ENCODE data around the gene MRM1. TPM values are rescaled to one million over a fixed set of nuclear protein-coding genes. Genes with fewer than 3 reads are reported as not detected.
"Not testable (repeated sequence)": the region's sequence is repeated elsewhere in the genome, so short reads cannot be mapped to it uniquely, and the experiment has no call there.

Gene MRM1
- total RNA-seq, 2 donors from 2014 or later: 11.3 to 18.2 TPM

DNA sequence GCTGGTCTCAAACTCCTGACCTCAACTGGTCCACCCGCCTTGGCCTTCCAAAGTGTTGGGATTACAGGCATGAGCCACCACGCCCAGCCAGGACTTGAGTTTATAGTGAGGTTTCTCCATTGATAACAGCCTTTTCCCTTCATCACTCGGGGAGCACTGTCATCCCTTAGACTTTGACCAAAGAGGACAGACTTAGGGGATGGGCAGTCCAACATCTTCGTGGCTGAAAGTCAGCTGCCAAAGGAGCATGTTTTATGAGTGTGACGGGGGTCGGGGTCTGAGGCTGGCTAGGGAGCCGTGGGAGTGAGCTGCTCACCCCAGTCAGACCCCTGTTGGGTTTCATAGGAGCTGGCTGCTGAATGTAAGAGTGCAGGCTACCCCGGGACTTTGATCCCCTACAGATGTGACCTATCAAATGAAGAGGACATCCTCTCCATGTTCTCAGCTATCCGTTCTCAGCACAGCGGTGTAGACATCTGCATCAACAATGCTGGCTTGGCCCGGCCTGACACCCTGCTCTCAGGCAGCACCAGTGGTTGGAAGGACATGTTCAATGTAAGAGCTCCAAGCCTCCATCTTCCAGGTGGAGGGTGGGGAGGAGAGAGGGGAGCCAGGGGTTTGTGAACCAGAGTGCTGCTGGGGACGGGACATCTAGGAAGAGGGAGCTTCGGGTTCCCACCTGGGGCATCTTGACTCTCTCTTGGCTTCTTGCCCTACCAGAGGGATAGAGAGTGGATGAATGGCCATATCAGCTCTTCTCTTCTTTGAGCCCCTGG lies 6.6 kb upstream of the MRM1 start:
- Mint-ChIP-seq H3K4me3 (no peak overlapping the region), H3K9me3 (no peaks in the 10 kb centered on the region)

DNA sequence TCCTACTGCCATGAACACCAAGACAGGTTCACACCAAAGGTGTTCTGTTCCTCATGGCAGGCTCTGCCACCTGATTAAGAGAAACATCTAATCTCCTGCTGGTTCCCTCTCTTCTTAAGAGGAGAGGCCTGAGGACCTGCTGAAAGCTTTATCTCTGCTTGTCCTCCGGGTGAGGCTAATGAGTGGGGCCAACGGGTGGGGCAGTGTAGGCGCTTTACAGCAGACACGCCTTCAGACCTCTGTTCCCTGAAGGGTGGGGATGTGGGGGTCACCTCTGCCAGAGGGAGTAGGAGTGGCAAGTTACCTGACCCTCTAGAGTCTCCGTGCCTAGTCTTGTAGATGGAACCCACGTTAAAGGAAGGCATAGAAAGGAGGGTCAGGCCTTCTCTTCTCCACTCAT lies 4.2 kb upstream of the MRM1 start:
- peaks cover 18% of the 10 kb centered on the region for H3K4me1 Mint-ChIP-seq
- no peaks in the 10 kb centered on the region for H3K27me3 Mint-ChIP-seq
- no peak for ATAC-seq (replicated peaks)
- H3K27ac Mint-ChIP-seq: no peak overlapping the region
- no peak overlapping the region for H3K4me3 Mint-ChIP-seq
- H3K9me3 Mint-ChIP-seq: no peaks in the 10 kb centered on the region
- no peaks in the 10 kb centered on the region for H3K36me3 Mint-ChIP-seq (ENCODE audit: low read depth)

More for the DNA sequence above, 6.6 kb upstream of the MRM1 start:
- peaks cover 8% of the 10 kb centered on the region for H3K36me3 Mint-ChIP-seq (ENCODE audit: low read depth)
- H3K4me1 Mint-ChIP-seq: peaks cover 15% of the 10 kb centered on the region
- H3K27me3 Mint-ChIP-seq: no peaks in the 10 kb centered on the region
- H3K27ac Mint-ChIP-seq: no peak overlapping the region
- ATAC-seq (replicated peaks): no peak

DNA sequence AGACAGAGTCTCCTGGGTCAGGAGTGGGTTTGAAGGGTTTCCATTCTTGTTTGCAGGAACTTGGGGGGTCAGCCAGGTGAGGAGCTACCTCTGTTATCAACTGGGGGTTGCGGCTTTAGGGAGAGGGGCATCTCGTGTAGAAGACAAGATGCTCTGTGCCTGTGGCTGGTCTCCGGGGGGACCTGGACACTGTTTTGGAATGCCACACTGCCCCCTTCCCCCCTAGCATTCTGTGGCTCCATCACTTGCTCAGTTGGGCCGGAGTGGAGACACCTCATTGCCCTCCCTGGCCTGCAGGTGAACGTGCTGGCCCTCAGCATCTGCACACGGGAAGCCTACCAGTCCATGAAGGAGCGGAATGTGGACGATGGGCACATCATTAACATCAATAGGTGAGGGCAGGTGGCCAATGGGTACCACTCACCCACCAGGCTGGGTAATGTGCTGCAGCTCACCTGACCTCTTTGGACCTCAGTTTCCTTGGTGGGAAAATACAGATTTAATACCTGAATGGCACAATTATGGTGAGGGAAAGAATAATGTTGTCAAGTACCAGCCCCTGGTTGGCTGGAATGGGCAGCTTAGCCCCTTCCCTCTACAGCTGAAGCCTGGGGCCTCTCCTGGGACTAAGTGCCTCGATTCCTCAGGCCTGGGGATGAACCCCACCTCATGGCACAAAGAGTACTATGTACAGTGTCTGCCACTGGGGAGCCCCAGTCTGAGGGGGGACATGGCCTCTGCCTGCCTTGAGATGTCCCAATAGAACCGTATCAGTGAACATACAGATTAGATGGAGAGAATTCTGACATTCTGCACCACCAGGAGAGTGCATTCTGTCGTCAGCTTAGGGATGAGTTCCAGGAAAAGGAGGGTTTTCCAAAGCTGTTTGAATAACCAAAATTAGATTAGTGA lies 3.3 kb upstream of the MRM1 start:
- H3K27ac Mint-ChIP-seq: no peak overlapping the region

DNA sequence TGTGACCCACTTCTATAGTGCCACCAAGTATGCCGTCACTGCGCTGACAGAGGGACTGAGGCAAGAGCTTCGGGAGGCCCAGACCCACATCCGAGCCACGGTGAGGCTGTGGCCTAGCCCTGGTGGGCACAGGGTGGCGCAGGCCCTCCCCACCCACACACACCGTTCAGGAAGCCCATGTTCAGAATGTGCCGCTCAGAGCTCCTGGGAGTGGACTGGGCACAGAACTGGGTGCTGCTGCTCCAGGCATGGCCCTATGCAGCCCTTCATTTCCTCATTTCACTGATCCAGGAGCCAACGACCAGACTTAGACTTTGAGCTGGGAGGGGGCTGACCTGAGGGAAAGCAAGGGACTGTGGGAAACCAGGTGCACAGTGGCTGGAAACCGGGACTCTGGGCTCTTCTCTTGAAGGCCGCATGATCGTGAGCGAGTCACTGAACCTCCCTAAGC lies 2.4 kb upstream of the MRM1 start:
- peaks cover 4% of the 10 kb centered on the region for H3K36me3 Mint-ChIP-seq (ENCODE audit: low read depth)
- H3K27me3 Mint-ChIP-seq: no peaks in the 10 kb centered on the region
- ATAC-seq (replicated peaks): no peak
- no peak overlapping the region for H3K27ac Mint-ChIP-seq
- H3K4me3 Mint-ChIP-seq: no peak overlapping the region
- peaks cover 11% of the 10 kb centered on the region for H3K4me1 Mint-ChIP-seq
- no peaks in the 10 kb centered on the region for H3K9me3 Mint-ChIP-seq

More for the DNA sequence above, 3.3 kb upstream of the MRM1 start:
- no peak for ATAC-seq (replicated peaks)
- no peaks in the 10 kb centered on the region for H3K9me3 Mint-ChIP-seq
- peaks cover 12% of the 10 kb centered on the region for H3K4me1 Mint-ChIP-seq
- H3K4me3 Mint-ChIP-seq: no peak overlapping the region
- H3K27me3 Mint-ChIP-seq: no peaks in the 10 kb centered on the region
- no peaks in the 10 kb centered on the region for H3K36me3 Mint-ChIP-seq (ENCODE audit: low read depth)

DNA sequence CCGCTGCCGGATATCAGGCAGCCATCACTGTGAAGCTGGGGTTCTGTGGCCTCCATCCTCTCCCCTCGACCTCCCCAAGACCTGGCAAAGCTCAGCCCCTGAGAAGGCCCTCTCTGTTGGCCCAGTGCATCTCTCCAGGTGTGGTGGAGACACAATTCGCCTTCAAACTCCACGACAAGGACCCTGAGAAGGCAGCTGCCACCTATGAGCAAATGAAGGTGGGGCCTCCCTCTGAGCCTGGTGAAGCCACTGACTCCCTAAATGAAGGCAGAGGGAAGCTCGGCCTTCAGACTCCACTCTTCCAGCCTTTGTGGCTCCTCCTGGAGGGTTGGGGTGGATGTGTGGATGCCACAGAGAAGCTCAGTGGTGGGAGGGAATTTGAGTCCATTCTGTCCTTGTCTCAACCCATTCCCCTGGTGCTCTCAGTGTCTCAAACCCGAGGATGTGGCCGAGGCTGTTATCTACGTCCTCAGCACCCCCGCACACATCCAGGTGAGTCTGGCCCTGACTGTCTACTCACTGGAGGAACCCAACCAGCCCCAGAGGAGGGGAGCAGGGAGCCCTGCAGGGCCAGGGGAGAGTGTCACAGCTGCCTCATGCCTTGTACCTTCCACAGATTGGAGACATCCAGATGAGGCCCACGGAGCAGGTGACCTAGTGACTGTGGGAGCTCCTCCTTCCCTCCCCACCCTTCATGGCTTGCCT lies 1.7 kb upstream of the MRM1 start:
- no peak for ATAC-seq (replicated peaks)
- H3K27me3 Mint-ChIP-seq: no peaks in the 10 kb centered on the region
- H3K9me3 Mint-ChIP-seq: no peaks in the 10 kb centered on the region
- H3K4me1 Mint-ChIP-seq: peaks cover 17% of the 10 kb centered on the region
- peaks cover 8% of the 10 kb centered on the region for H3K36me3 Mint-ChIP-seq (ENCODE audit: low read depth)
- no peak overlapping the region for H3K4me3 Mint-ChIP-seq
- H3K27ac Mint-ChIP-seq: peak overlapping the region; percentile 97

DNA sequence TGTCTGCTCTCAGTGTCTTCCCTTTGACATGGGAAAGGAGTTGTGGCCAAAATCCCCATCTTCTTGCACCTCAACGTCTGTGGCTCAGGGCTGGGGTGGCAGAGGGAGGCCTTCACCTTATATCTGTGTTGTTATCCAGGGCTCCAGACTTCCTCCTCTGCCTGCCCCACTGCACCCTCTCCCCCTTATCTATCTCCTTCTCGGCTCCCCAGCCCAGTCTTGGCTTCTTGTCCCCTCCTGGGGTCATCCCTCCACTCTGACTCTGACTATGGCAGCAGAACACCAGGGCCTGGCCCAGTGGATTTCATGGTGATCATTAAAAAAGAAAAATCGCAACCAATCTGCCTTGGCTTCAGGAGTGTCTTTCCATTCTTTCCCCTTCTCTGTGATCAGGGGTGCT lies 918 bp upstream of the MRM1 start:
- Mint-ChIP-seq H3K27ac (peak overlapping the region; percentile 97), H3K4me1 (peaks cover 20% of the 10 kb centered on the region), H3K9me3 (no peaks in the 10 kb centered on the region), H3K4me3 (peak overlapping the region; percentile 89), H3K36me3 (ENCODE audit: low read depth) (peaks cover 11% of the 10 kb centered on the region), H3K27me3 (no peaks in the 10 kb centered on the region)
- ATAC-seq (replicated peaks): no peak

DNA sequence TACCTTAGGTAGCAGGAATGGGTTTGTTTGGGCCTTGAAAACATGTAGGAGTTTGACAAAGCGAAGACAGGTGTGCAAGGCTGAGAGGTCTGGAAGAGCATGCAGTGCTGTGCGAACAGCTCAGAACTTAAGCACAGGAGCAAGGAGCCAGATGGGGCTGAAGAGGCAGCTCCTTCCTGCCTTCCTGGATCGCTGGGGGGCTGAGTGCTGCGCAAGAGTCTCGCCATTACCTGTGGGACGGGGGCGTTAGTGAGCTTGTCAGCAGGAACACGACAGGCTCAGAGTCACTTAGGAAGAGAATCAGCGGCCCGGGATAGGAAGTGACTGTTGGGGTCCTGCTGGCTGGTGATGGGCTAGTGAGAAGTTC lies 464 bp upstream of the MRM1 start:
- Mint-ChIP-seq H3K4me1 (peaks cover 25% of the 10 kb centered on the region), H3K27me3 (no peaks in the 10 kb centered on the region), H3K36me3 (ENCODE audit: low read depth) (peaks cover 16% of the 10 kb centered on the region), H3K9me3 (no peaks in the 10 kb centered on the region), H3K4me3 (peak overlapping the region; percentile 89), H3K27ac (peak overlapping the region; percentile 97)
- ATAC-seq (replicated peaks): peak; percentile 22

DNA sequence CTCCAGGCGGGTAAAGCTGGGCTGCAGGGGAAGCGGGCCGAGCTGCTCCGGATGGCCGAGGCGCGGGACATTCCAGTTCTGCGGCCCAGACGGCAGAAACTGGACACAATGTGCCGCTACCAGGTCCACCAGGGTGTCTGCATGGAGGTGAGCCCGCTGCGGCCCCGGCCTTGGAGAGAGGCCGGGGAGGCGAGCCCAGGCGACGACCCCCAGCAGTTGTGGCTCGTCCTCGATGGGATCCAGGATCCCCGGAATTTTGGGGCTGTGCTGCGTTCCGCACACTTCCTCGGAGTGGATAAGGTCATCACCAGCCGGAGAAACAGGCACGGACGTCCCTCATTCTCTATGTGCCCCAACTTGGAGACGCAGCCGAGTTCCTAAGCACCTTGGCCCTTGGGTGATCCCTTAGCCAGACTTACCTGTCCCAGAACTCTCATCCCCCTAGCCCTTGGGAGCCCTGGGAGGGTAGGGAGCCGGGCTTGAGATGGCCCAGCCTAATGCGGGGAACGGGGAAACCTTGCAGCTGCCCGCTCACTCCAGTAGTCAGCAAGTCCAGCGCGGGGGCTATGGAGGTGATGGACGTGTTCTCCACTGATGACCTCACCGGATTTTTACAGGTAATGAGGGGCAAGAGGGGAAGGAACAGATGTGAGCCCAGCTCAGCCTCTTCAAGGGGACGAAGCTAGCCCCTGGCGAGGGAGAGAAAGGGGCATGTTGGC lies 806 bp downstream of the MRM1 start:
- H3K9me3 Mint-ChIP-seq: no peaks in the 10 kb centered on the region
- peak overlapping the region; percentile 68 for H3K27ac Mint-ChIP-seq
- H3K4me3 Mint-ChIP-seq: peak overlapping the region; percentile 89
- H3K27me3 Mint-ChIP-seq: no peaks in the 10 kb centered on the region
- peak; percentile 23 for ATAC-seq (replicated peaks)
- peaks cover 20% of the 10 kb centered on the region for H3K36me3 Mint-ChIP-seq (ENCODE audit: low read depth)
- peaks cover 28% of the 10 kb centered on the region for H3K4me1 Mint-ChIP-seq

DNA sequence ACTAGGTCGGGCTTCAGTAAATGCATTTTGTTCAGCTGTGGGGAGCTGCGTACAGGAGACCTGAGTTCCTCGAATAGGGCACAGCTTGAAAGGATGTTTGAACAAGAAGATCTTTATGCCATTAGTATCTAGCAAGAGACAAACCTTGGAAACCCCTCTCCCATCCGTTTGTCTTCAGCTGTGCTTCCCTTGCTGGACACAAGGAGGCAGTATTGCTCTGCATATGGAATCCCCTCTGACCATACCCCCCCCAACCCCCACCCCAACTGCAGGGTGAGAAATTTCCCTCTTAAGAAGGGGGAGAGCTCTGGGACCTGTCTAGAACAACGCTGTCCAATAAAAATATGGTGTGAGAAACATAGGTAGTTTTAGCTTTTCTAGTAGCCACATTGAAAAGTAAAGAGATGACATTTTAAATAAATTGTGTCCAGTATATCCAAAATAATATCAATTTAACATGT lies 1.6 kb downstream of the MRM1 start:
- Mint-ChIP-seq H3K9me3 (no peaks in the 10 kb centered on the region), H3K4me3 (peak overlapping the region; percentile 89), H3K27ac (peak overlapping the region; percentile 68)

DNA sequence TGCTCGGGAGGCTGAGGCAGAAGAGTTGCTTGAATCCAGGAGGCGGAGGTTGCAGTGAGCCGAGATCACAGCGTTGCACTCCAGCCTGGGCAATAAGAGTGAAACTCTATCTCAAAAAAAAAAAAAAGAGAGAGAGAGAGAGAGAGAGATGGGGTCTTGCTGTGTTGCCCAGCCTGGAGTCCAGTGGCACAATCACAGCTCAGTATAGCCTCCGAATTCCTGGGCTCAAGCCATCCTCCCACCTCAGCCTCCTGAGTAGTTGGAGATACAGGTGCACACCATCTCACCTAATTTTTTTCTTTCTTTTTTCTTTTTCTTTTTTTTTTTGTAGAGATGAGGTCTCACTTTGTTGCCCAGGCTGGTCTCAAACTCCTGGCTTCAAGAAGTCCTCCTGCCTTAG lies 3.6 kb downstream of the MRM1 start:
- H3K4me3 Mint-ChIP-seq: peak overlapping the region; percentile 6
- peak overlapping the region; percentile 0 for H3K27ac Mint-ChIP-seq
- H3K4me1 Mint-ChIP-seq: peaks cover 32% of the 10 kb centered on the region
- not testable (repeated sequence) for ATAC-seq (replicated peaks); H3K9me3 Mint-ChIP-seq; H3K27me3 Mint-ChIP-seq
- H3K36me3 Mint-ChIP-seq (ENCODE audit: low read depth): peaks cover 31% of the 10 kb centered on the region

More for the DNA sequence above, 1.6 kb downstream of the MRM1 start:
- Mint-ChIP-seq H3K4me1 (peaks cover 30% of the 10 kb centered on the region), H3K36me3 (ENCODE audit: low read depth) (peaks cover 26% of the 10 kb centered on the region), H3K27me3 (no peaks in the 10 kb centered on the region)
- peak; percentile 32 for ATAC-seq (replicated peaks)

DNA sequence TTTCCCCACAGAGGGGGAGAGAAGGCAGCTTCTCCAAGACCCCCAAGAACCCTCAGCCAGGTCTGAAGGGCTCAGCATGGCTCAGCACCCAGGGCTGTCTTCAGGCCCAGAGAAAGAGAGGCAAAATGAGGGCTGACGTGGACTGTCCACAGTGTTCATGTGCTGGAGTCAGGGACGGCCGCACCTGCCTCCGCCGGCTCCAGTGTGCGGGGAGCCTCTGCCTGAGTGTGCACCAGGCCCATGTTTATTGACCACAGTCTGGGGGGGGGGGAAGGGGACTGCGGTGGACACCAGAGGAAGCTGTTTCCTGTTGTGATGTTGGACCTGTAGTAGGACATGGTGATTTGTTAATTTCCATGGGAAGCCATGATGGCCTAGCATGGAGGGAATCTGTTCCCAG lies 6.9 kb downstream of the MRM1 start:
- no peaks in the 10 kb centered on the region for H3K9me3 Mint-ChIP-seq
- peaks cover 31% of the 10 kb centered on the region for H3K36me3 Mint-ChIP-seq (ENCODE audit: low read depth)
- no peak for ATAC-seq (replicated peaks)
- no peak overlapping the region for H3K4me3 Mint-ChIP-seq
- no peak overlapping the region for H3K27ac Mint-ChIP-seq
- H3K4me1 Mint-ChIP-seq: peaks cover 23% of the 10 kb centered on the region
- H3K27me3 Mint-ChIP-seq: no peaks in the 10 kb centered on the region

DNA sequence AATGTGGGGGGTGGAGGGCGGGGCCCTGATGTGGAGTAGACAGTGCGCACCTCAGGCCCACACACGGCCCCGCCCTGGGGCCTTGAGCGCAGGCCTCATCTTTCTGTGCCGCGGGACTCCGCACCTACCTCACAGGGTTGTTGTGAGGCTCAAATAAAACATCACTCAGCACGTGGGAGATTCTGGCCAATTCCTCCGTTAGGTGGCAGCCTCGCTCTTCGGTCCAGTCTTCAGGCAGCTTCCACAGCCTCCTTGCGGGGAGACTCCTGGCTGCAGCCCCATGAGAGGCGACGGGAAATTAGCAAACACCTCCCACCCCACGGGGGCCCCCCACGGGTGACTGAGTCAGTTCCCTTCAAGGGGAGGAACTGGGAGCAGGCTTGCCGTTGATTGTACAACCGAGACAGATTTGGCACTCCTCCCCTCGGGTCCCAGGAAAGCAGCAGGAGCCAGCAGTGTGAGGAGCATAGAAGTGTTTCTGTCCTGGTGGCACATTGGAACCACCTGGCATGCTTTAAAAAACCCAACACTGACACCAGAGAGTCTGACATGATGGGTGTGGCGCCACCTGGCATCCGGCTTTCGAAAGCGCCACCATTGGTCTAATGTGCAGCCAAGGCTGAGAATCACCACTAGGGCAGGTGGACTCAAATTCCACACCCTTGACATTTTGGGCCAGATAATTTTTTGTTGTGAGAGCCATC lies 7.6 kb downstream of the MRM1 start:
- H3K4me3 Mint-ChIP-seq: no peak overlapping the region
- peaks cover 27% of the 10 kb centered on the region for H3K36me3 Mint-ChIP-seq (ENCODE audit: low read depth)
- peaks cover 21% of the 10 kb centered on the region for H3K4me1 Mint-ChIP-seq
- H3K27me3 Mint-ChIP-seq: no peaks in the 10 kb centered on the region
- peak; percentile 52 for ATAC-seq (replicated peaks)
- no peaks in the 10 kb centered on the region for H3K9me3 Mint-ChIP-seq
- no peak overlapping the region for H3K27ac Mint-ChIP-seq

DNA sequence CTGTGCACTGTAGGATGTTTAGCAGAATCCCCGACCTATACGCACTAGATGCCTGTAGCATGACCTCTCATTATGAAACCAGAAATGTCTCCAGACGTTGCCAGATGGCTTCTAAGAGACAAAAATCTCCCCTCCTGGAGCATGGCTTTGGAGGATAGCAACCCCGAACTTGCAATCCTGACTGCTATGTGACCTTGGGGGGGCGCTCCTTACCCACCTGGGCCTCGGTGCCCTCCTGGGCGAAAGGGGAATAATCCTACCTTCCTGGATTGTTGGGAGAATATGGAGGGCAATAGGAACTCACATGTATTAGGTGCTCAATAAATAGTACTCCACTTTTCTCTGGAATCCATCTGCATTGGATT lies 8.1 kb downstream of the MRM1 start:
- Mint-ChIP-seq H3K4me1 (peaks cover 16% of the 10 kb centered on the region), H3K4me3 (no peak overlapping the region), H3K27me3 (no peaks in the 10 kb centered on the region), H3K27ac (no peak overlapping the region), H3K36me3 (ENCODE audit: low read depth) (peaks cover 23% of the 10 kb centered on the region), H3K9me3 (no peaks in the 10 kb centered on the region)
- no peak for ATAC-seq (replicated peaks)

Measured in activated T-helper 17 cell treated with anti-CD3 and anti-CD28 coated beads, Interleukin-2, amount 50 U/mL, for 72 hours (primary cell).